Measurements from ENCODE around the gene TXNL4A. TPM values are rescaled to one million over a fixed set of nuclear protein-coding genes. Genes with fewer than 3 reads are reported as not detected.
A peak's percentile ranks its signal among the peaks of the same experiment; 100 is the strongest.
"Not testable (repeated sequence)": the region's sequence is repeated elsewhere in the genome, so short reads cannot be mapped to it uniquely, and the experiment has no call there.

TXNL4A gene
- total RNA-seq, 1 donor from 2014 or later = 107 TPM

DNA sequence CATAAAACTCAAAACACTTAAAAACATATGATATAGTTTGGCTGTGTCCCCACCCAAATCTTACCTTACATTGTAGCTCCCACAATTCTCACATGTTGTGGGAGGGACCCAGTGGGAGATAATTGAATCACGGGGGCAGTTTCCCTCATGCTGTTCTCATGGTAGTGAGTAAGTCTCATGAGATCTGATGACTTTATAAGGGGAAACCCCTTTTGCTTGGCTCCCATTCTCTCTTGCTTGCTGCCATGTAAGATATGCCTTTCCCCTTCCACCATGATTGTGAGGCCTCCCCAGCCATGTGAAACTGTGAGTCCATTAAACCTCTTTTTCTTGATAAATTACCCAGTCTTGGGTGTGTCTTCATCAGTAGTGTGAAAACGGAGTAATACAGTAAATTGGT lies 11.3 kb upstream of the TXNL4A start:
- DNase-seq (ENCODE audit: low spot score) = not testable (repeated sequence)

DNA sequence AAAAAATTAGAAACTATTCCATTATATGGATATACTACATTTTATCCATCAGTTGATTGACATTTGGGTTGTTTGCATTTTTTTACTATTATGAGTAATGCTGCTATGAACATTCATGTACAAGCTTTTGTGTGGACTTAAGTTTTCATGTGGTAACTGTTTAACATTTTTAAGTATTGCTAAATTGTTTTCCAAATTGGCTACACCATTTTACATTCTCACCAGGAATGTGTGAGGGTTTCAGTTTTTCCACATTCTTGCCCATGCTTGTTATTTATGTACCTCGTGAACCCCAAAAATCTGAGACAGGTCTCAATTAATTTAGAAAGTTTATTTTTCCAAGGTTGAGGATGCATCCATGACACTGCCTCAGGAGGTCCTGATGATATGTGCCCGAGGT lies 3.1 kb upstream of the TXNL4A start:
- no peak for DNase-seq (ENCODE audit: low spot score)

DNA sequence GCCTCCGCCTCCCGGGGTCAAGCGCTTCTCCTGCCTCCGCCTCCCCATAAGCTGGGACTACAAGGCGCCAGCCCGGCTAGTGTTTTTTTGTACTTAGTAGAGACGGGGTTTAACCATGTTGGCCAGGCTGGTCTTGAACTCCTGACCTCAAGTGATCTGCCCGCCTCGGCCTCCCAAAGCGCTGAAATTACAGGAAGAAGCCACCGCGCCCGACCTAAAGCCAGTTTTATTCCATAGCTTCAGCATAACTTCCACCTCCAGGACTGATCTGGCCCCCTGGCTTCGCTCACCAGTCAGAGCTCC lies 783 bp upstream of the TXNL4A start:
- no peak for DNase-seq (ENCODE audit: low spot score)

DNA sequence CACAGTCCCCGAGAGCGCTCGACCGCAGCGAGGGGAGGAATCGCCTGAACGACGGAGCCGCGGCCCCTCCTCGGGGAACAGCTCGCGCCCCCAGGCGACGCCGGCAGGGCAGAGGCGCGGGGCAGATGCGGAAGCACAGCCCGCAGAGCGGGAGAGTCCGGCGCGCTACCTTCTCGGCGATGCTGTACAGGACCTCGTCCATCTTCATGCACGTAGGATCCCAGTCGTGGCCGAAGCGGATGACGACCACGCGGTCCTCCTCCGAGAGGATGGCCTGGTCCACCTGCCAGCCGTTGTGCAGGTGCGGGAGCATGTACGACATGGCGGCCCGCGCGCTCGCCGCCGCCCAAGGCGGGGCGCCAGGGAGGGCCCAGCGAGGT lies 302 bp downstream of the TXNL4A start:
- no peak for DNase-seq (ENCODE audit: low spot score)

DNA sequence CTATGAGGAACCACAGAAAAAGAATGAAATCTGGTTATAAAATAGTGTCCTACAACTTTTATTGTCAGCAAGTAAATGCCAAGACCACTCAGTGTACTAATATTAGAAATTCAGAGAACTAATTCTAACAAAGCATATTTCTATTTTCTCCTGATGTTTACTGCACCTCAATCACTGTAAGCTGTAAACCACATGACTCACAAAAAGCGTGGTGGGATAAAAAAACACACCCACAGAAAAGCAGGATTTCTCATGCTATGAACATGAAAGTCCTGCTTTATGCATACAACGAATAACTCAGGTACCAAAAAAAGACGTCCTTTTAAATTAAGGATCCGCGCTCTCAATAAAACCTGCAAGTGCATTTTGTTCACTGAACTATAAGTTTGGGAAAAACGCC lies 797 bp downstream of the TXNL4A start:
- no peak for DNase-seq (ENCODE audit: low spot score)

DNA sequence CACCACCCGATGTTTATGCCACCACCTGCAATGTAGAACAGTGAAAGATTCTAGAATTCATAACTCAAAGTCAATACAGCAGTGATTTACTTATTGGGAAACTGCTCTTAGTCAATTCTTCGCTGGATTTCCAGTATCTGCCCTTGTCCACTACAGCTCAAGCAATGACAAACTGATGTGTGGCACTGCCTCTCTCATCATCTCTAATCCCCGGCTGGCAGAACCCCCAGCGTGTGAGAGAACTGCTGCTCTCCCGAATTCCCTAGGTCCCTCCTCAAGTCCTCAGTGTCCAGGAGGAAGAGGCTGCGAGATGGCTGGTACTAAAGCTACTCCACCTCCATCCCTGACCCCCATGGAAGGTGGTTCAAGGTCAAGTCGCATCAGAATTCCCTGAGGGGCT lies 1.6 kb downstream of the TXNL4A start:
- peak; percentile 14 for DNase-seq (ENCODE audit: low spot score)

DNA sequence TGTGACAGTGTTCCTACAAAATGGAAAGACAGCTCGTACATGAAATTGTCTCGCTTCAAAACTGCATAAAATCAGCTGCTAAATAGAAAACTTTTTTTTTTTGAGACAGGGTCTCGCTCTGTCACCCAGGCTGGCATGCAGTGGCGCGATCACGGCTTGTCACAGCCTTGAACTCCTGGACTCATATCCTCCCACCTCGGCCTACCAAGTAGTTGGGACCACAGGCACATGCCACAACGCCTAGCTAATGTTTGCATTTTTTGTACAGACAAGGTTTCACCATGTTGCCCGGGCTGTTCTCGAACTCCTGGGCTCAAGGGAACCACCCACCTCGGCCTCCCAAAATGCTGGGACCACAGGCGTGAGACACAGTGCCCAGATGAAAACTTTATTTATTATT lies 3.2 kb downstream of the TXNL4A start:
- peak; percentile 71 for DNase-seq (ENCODE audit: low spot score)

DNA sequence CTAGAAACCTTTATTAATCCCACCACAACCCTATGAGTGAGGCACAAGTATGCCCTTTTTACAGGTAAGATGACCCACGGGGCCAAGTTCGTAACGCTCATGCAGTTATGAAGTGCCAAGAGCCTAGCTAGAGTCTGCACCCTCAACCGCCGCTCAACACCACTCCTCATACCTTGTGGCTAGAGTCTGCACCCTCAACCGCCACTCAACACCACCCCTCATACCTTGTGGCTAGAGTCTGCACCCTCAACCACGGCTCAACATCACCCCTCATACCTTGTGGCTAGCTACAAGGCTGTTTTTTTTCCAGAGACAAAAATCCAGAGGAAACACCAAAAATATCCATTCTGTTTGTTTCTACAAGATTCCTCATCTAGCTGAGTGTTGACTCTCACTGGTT lies 4.6 kb downstream of the TXNL4A start:
- peak; percentile 26 for DNase-seq (ENCODE audit: low spot score)

DNA sequence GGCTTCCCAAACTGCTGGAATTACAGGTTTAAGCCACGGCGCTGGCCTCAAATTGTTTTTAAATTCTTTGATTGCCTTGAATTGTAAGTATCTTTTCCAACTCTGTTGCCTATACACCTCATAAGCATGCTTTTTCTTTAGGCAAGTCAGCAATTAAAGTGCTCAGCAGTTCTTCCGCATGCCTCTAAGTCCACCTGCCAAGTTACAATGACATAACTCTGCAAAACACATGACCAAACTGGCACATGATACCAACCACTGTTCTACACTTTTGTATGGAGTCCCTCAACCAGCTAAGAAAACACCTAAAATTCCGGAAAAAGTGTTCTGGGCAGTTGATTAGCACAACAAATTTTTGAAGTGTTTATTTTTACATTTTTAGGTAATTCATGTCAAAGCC lies 5.1 kb downstream of the TXNL4A start:
- DNase-seq (ENCODE audit: low spot score) = no peak

DNA sequence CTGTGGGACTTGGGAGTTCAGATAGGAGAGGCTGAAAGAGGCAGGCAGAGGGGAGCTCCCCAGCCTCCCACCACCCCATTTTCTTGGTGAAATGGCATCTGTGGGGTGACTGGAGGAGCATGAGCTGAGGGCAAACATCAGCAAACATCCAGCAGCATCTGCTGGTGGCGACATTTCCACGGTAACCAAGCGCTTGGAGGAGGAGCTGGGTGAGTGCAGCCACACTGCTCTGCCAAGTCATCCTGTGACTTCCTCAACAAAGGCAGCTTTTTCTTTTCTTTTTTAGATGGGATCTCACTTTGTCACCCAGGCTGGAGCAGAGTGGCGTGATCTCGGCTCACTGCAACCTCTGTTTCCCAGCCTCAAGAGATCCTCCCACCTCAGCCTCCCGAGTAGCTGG lies 5.6 kb downstream of the TXNL4A start:
- DNase-seq (ENCODE audit: low spot score) = peak; percentile 30

DNA sequence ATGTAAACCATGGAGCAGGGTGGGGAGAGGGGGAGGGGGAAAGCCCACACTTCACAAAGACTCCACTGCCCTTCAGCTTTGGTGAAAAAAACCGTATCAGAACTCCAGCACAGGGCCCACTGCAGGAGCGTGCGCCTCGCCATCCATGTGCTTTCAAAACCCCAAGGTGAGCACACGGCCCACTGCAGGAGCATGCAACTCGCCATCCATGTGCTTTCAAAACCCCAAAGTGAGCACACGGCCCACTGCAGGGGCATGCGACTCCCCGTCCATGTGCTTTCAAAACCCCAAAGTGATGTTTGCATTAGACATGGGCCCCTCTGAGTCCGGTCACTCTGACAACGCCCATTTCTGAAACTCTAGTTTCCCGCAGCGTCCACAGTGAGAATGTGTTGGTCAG lies 7.8 kb downstream of the TXNL4A start:
- DNase-seq (ENCODE audit: low spot score) = no peak

DNA sequence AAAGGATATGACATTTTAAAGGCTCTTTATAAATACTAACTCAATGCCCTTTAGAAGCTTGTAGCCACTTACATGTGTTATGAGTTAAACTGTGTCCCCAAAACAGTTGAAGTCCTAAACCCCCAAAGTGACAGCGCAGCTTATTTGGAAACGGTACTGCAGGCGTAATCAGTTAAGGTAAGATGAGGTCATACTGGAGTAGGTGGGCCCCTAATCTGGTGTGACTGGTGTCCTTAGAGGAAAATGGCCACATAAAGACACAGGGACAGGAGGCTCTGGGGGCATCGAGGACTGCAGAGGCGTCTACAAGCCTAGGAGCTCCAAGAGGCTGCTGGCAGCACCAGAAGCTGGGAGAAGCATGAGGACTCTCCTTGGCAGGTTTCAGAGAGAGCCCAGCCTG lies 8.5 kb downstream of the TXNL4A start:
- no peak for DNase-seq (ENCODE audit: low spot score)

DNA sequence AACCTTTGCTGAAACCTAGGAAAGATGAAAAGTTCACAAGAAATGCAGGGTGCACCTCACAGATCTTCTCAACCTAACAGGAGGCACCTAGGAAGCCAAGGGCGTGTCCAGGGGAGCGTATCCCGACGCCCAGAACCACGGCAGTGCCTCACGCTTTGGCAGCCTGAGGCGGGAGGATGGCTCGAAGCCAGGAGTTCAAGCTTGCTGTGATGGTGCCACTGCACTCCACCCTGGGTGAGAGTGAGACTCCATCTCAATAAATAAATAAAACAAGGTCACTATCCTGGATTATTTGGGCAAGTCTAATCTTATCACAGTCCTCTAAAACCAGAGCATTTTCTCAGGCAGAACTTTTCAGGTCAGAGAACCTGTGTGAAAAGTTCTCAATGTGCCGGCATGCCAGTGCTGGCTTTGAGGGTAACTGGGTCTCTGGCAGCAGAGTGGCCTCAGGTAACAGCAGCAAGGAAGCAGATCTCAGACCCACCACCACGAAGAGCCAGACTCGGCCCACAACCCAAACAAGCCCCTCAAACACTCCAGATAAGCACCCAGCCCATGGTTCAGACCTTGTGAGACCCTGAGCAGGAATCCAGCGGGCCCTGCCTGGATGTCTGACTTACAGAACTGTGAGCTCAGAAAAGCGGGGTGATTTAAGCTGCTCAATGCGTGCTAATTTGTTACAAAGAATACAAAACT lies 12.2 kb downstream of the TXNL4A start:
- peak; percentile 64 for DNase-seq (ENCODE audit: low spot score)

DNA sequence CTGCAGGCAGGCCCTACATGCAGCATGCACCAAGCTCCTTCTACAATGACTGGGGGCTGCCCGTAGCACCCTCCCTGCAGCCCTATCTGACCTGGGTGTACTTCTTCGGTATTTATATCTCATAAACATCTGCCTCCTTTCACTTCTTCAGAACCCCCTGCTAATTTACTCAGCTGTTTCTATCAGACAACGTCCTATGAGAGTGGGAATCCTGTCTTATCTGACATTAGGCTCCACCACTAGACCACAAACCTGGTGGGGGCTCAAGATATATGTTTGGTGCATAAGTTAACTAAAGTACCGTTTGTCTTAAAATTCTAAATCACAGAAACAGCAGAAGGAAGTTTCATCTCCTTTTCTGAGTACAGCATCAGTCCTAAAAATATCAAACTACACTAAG lies 13.3 kb downstream of the TXNL4A start:
- no peak for DNase-seq (ENCODE audit: low spot score)

DNA sequence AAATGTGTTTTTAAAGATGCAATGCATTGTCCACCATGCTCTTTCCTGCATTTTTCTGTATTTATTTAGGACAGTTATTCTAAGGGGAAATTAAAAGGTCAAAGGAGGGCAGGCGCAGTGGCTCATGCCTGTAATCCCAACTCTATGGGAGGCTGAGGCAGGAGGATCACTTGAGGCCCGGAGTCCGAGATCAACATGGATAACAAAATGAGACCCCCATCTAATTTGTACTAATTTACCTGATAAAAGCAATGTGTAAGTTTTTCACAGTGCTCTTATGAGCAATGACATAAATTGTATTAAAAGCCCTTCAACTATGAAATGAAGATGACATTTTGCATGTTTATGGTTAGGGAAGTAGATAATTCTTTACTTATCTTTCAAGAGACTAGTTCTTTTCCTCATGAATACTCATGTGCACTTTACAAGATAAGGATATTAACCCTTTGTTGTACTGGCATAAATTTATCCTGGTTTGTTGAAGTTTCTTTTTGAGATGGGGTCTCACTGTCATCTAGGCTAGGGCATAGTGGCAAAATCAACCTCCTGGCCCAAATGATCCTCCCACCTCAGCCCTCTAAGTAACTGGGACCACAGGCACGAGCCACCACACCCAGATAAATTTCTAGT lies 14.2 kb downstream of the TXNL4A start:
- peak; percentile 8 for DNase-seq (ENCODE audit: low spot score)

DNA sequence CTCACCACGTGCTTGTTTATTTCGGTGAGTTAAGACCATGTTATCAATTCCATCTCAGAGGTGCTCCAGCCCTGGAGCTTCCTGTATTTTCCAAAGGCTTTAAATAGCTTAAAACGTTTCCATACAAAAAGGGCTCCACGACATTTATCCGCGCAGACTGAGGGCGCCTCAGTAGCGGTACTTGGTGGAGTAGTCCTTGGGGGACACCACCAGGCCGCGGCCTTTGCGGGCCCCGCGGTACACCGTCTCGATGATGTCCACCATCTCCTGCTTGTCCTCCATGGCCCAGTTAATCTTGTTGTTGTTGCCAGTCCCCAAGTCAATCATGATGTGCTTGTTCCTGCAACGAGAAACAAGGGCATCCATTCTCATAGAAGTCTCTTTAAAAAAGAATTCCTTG lies 14.8 kb downstream of the TXNL4A start:
- DNase-seq (ENCODE audit: low spot score) = peak; percentile 72

DNA sequence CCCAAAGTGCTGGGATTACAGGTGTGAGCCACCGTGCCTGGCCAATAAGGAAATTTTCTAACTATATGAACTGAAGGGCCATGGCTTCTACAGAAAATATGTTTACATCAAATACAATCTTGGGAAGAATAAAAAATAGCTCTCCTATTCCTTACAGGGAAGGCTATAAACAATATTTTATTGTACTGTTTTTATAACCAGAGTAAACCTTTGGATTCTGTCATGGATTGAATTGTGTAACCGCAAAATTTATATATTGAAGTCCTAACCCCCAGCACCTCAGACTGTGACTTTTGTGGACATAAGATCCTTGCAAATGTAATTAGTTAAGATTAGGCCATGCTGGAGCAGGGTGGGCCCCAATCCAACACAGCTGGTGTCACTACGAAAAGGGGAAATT lies 15.6 kb downstream of the TXNL4A start:
- DNase-seq (ENCODE audit: low spot score) = no peak

DNA sequence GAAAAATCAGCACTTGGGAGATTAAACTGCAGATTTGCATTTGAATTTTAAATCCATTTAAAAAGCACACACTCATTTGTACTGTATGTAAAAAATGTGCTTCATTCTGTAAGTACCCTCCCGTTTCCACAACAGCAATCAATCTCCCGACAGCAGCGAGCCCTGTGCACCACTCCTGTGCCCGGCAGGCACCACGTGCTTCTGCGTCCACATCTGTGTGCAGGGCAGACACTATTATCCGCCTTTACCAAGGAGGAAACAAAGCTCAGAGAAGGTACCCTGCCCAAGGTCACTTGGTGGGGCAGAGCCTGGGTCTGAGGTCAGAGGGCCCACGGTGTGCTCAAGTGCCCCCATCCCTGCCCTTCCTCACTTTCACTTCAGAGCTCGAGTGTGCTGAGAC lies 16.4 kb downstream of the TXNL4A start:
- DNase-seq (ENCODE audit: low spot score) = peak; percentile 81

DNA sequence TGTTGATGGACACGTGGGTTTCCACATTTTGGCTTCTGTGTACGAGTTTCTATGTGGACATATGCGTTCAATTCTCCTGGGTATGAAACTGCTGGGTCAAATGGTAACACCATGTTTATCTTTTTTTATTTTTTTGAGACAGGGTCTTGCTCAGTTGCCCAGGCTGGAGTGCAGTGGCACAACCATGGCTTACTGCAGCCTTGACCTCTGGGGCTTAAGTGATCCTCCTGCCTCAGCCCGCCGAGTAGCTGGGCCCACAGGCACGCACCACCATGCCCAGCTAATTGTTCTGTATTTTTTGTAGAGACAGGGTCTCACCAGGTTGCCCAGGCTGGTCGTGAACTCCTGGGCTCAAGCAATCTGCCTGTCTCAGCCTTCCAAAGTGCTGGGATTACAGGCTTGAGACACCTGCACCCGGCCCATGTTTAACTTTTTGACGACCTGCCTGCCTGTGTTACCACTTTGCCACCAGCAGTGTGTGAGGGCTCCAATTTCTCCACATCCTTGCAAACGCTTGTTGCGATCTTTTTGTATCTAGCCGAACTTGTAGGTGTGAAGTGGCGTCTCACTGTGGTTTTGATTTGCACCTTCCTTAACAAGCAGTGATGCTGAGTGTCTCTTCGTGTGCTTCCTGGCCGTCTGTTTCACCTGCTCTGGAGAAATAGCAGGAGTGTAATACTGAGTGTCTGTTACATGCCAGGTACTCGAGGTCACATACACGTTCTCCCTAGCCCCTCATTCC lies 17.0 kb downstream of the TXNL4A start:
- DNase-seq (ENCODE audit: low spot score) = peak; percentile 57

DNA sequence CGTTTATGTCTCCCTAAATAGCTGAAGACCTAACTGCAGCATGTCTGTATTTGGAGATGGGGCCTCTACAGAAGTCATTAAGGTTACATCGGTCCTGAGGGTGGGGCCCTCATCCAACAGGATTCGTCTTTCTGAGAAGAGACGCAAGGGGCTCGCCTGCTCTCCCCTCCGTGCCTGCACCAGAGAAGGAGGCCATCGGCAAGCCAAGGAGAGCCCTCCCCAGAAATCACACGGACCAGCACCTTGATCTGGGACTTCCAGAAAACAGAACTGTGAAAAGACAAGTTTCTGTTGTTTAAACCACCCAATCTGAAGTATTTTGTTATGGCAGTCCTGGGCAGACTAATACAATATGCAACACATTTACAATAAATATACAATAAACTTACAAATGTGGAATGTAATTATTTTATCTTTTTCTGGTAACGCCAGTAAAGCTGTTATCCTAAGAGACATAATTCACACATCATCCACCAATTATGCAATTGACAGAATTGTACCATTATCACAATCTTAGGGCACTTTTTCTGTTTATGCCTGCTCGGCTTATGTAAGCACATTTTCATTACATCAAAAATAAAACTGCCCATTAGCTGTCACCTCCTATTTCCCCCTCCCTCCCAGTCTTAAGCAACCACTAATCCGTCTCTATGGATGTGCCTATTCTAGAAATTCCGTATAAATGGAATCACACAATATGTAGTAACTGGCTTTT lies 17.8 kb downstream of the TXNL4A start:
- peak; percentile 43 for DNase-seq (ENCODE audit: low spot score)

DNA sequence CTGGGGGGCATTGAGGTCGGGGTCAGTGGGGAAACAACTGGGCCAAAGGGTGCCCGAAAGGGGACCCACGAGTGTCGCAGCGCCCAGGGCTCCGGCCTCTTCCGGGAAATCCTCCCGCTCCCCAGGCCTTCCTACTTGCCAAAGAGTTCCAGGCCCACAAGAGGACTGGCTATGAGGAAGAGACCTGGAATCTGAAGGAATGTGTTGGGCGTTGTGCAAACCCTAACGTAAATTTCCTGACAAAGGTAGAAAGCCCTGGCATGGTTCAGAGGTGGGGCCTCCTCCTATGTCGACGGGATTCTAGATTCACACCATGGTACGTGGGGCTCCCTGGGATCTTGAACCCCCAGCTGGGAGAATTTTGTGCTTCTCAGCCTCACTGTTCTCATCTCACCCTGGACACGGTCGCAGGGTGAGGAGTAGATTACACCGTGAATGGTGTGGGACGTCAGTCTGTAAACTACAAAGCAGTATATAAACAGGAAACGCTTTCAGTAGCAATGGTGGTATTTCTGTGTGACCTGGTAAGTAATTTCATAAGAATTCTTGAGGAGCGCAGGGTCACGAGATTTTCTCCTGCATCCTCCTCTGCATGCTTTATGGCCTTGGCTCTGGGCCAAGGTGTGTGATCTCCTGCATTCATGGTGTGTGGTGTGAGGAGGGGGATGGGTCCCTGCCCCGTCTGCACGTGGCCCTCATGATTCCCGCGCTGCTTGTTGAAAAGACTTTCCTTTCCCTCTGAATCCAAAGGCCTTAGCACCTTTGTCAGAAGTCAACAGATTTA lies 23.1 kb downstream of the TXNL4A start:
- DNase-seq (ENCODE audit: low spot score) = no peak

Data from mesenteric fat pad (tissue), 1 donor.